ENCODE data around the gene ERP29.
"Not testable (repeated sequence)": the region's sequence is repeated elsewhere in the genome, so short reads cannot be mapped to it uniquely, and the experiment has no call there.

The ERP29 gene

DNA sequence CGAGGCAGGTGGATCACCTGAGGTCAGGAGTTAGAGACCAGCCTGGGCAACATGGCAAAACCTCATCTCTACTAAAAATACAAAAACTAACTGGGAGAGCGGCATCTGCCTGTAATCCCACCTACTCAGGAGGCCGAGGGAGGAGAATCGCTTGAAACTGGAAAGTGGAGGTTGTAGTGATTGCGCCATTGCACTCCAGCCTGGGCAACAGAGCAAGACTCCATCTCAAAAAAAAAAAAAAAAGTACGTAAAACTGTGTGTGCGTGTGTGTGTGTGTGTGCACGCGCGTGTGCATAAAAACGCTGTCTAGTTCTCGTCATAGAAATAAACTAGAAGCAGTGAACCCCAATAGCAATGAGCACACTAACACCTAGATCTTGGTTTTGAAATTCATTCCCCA, 23.4 kb downstream of the ERP29 start:
- DNase-seq (ENCODE audit: low spot score) = not testable (repeated sequence)

DNA sequence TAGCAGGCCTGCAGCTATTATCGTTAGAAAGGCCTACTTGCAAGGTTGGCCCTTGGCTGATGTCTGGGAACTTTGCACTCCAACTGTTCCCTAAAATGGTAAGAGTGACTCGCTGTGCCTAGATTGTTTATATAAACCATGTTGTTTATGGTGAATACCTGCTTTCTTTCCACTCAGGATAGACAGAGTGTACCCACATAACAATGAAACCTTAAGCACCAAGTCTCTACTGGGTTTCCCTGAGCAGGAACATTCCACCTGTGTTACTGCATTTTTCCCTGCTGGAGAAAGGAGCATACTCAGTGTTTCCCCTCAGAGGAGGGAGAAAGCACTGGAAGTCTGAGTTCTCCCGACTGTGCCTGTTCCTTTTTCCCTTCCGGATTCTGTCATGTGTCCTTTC, 32.8 kb downstream of the ERP29 start:
- no peak for DNase-seq (ENCODE audit: low spot score)

DNA sequence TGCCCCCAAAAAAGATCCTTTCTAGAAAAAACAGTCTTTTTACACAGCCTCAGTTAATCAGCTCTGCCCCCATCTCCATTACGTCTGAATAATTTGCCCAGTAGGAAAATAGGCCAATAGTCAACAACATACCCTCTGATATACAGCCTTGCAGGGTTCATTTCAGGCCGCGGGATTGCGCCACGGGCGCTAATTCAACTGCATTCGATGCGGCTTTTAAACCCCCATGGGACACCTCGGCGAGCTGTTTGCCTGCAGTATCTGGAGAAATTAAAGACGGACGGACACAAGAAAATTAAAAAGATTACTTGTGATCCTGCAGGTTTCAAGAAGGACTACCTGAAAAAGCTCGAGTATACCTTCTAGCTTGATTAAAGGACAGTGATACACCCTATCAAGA, 36.1 kb downstream of the ERP29 start:
- no peak for DNase-seq (ENCODE audit: low spot score)

DNA sequence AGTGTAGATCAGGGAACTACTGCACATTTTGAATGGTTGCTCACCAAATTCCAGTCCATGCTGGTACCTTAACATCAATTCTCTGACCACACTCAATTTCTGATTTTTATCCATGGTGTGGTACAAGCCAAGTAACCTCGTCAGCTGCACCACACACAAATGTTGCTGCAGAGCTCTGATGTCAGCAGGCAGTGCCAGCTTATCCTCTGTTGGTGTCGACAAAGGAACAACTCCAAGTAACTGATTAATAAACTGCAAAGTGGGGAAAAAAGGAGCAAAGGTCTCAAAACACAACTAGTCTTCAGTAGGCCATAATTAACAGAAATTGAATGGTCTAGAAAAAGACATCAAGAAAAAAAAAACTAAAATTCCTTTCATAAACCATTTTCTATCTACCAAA, 47.9 kb downstream of the ERP29 start:
- DNase-seq (ENCODE audit: low spot score) = no peak

DNA sequence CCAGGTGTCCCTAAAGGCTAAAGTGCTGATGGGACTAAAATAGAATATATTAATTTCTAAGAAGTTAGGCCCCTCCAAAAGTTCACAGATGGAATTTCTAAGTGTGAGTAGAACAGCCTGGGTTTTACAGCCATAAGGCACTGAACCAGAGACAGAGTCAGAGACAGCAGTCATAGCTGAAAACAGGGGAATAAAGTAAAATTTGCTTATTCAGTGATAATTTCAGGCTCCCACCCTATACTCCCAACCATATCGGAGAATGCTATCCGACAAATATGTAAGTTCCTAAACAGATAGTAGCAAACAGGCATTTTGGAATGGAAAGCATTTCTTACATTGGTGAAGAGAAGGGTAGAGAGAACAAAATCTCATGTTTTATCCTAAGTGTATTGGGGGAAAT, 50.0 kb downstream of the ERP29 start:
- no peak for DNase-seq (ENCODE audit: low spot score)

DNA sequence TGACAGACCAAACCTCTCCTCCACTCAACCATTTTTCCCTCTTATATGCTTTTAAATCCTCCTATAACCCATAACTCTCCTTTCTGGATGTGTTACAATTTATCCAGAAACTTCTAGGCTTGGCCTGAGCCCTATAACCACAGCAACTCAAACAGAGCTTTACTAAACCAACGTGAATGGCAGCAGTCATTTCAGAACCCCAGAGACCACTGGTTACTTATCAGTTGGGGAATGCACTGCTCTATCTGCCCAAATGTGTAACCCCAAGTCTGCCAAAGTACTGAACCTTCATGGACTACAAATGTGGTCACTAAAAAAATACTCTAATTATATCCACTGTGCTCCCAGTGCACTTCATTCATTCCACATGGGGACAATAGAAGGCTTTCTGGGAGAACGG, 53.3 kb downstream of the ERP29 start:
- DNase-seq (ENCODE audit: low spot score) = no peak
